HG02623 (cell line): Measurements from ENCODE around the gene IFNAR1.

Experiments used
- ATAC-seq: cut with Tn5 transposase; IDR thresholded peaks from one replicate; pipeline ENCODE4 v1.9.1; 2021; ENCODE audit warnings: moderate library complexity; ENCODE audit not compliant: unreplicated experiment

IFNAR1 gene

DNA sequence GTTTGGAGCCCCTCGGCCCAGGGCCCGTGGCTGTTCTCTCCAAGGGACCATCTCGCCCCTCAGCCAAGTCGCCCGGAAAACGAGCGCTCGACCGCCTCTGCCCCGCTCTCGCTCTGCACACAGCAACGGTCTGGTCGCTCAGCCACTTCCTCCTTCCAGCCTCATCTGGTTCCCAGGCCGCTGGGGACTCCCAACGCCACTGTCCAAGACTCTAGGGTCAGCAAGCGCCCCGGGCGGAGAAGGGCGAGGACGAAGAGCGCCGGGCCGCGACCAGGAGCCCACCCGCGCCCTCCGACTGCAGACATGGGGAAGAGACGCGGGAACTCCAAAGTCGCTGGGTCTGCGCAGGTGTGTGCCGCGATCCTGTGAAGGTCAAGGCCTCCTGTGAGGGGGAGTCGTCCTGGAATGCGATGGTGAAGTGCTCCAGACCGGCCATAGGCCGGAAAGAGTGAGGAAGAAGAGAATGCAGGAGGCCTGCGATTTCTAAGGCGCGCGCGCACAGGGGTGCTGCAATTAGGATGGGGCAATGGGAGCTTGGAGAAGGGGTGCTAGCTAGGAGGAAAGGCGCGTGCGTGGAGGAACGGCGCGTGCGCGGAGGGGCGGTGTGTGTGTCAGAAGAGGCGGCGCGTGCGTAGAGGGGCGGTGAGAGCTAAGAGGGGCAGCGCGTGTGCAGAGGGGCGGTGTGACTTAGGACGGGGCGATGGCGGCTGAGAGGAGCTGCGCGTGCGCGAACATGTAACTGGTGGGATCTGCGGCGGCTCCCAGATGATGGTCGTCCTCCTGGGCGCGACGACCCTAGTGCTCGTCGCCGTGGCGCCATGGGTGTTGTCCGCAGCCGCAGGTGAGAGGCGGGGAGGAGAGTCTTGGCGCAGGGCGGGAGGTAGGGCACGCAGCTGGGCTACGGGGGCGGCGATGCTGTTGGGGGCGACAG, at the start of gene IFNAR1:
Gene IFNAR1 (plus strand): TSS at position 680 of the 931 bp plus-strand sequence. CDS start 86 bp downstream, at position 766.
- ATAC-seq = peak; percentile 85

- no peak for ATAC-seq
Measured at GRCh38 chr21:33278721-33279120, 46.0 kb upstream of the IFNAR1 start.

- ATAC-seq = no peak
Measured at GRCh38 chr21:33279330-33279820, 45.4 kb upstream of the IFNAR1 start.

GRCh38 chr21:33281096-33281652, 43.6 kb upstream of the IFNAR1 start:
- ATAC-seq = no peak

GRCh38 chr21:33283203-33283602, 41.6 kb upstream of the IFNAR1 start:
- ATAC-seq = no peak

- no peak for ATAC-seq
Measured at GRCh38 chr21:33286076-33286475, 38.7 kb upstream of the IFNAR1 start.

DNA sequence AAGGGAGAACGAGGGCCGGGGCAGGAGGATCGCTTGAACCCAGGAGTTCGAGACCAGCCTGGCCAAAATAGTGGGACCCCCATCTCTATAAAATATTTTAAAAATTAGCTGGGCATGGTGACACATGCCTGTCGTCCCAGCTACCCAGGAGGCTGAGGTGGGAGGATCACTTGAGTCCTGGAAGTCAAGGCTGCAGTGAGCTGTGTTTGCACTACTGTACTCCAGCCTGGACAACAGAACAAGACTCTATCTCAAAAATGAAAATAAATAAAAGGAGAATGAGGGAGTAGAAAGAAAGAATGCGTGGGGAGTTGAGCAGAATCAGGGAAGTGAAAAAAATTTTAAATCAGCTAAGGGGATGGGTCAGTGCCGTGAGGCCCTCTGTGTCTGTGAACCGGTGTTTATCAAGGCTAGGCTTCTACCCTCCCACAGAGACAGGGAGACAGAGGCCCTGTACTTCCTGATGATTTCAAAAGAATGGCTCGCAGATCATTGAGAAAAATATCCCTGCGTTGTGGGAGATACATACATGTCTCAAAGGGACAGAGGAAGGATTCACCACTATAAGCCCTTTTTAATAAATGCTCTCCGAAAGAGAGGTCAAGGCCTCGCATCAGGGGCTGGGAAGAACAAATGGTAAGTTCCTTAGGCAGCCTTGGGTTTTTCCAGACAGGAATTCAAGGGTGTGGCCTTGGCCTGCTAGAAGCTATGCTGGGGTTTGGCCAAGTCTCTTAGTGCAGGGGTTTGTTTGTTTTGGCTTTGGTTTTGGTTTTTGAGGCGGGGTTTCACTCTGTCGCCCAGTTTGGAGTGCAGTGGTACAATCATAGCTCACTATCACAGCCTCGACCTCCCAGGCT, 37.9 kb upstream of the IFNAR1 start:
- no peak for ATAC-seq

- no peak for ATAC-seq
Measured at GRCh38 chr21:33289199-33289819, 35.5 kb upstream of the IFNAR1 start.

GRCh38 chr21:33290441-33290840, 34.3 kb upstream of the IFNAR1 start:
- ATAC-seq = no peak

DNA sequence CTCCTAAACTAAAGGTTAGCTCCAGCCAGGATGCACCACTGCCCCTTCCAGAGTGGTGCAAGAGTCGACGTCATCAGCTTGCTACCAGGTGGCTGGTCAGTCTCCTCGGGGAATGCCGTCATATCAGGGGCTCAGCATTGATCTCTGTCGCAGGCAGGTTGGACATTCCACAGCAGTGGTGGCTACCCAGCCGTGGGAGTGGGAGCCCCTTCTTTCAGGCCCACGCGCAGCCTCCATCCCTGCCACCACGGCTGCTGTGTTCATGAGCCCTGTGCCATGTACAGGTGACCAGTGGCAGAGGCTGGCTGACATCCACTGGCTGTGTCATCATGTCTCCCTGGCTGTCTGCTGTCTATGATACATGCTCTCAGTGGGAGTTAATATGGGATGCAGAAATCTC, 33.1 kb upstream of the IFNAR1 start:
- ATAC-seq = no peak

GRCh38 chr21:33292724-33293123, 32.0 kb upstream of the IFNAR1 start:
- no peak for ATAC-seq

DNA sequence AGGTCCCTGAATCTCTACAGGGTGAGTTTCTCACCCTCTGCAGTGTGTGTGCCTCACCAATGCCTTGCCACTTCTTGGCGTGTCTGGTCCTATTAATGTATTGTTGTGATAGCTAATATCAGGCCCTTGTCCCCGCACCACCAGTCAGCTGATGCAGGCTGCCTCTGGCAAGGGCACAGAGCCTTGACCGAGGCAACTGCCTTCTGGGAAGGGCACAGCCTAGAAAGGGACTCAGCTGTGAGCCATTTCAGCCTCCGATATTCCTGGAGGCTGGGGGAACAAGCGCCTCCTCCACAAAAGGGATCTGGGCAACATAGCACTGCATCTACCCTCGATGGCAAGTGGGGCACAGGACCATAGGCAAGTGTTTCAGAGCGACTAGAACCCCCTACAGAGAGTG, 31.6 kb upstream of the IFNAR1 start:
- ATAC-seq = no peak

GRCh38 chr21:33293811-33294216, 31.0 kb upstream of the IFNAR1 start:
- no peak for ATAC-seq

- ATAC-seq = no peak
Measured at GRCh38 chr21:33296156-33296555, 28.6 kb upstream of the IFNAR1 start.

DNA sequence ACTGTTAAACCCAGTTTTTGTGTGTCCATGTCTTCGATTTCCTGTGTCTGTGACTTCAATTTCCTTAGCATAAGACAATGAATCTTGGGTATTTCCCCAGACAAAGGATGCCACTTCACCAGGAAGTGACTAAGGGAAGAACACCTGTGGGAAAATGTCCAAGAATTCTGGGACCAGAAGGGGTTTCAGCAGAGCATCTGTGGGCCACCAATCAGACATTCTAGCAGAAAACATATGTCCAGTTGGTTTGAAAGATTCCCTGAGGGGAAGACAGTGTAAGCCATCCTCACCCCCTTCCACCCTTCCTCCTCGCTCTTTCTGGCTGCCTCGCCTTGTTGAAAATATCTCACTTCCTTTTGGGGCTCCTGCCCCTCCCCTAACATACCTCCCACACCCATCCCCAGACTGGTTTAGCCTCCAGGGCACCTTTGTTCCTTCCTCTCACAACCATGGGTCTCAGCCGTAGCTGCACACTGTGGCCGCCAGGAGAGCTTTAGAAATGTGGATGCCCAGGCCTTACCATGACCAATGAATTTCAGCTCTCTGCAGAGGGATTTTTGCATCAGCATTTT, 25.5 kb upstream of the IFNAR1 start:
- peak; percentile 75 for ATAC-seq

GRCh38 chr21:33300701-33301631, 23.8 kb upstream of the IFNAR1 start:
- no peak for ATAC-seq

GRCh38 chr21:33301632-33302002, 23.2 kb upstream of the IFNAR1 start:
- no peak for ATAC-seq

DNA sequence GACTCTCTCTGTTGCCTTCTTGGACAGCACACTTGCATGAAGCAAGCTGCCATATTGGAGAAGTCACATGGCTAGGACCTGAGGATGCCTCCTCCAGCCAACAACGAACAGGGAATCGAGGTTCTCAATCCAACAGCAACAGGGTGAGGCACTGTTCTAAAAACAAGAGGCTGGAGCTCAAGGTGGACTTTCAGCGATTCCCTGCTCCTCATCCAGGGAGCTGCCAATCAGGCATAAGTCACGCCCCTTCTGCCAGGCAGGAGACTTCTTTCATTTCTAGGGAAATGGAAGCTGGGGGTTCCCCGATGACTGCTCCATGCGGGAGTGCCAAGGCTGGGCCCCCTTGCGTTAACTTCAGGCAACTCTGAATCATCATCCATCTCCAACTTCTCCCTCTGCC, 22.7 kb upstream of the IFNAR1 start:
- no peak for ATAC-seq

- ATAC-seq = no peak
Measured at GRCh38 chr21:33302796-33303195, 22.0 kb upstream of the IFNAR1 start.

DNA sequence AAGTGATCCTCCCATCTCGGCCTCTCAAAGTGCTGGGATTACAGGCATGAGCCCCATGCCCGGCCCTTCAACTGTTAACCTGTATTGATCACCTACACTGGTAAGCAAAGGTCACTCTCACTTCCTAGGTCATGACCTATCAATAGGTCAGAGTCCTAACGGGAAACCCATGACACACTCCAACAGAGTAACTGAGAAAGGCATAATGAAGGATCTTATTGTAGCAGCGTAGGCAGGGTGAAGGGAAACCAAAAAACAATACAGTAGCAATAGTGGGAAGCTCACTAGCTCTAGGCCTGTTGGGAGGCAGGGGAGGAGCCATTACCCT, 19.5 kb upstream of the IFNAR1 start:
- no peak for ATAC-seq
